Fibroblast of lung (primary cell): ENCODE results near the gene DYSF.

Experiments used
- CTCF ChIP-seq, 2 donors: IDR thresholded peaks in 1 of 2; conservative IDR thresholded peaks in 1 of 2; 1 replicate in 1 of 2; 2 replicates in 1 of 2; pipeline ENCODE4 v1.5.1; 2011 to 2012; ENCODE audit warnings: low read length in 2 of 2, control low read depth in 1 of 2, inconsistent platforms in 1 of 2, low read depth in 1 of 2, mild to moderate bottlenecking in 1 of 2
- EZH2 ChIP-seq: IDR thresholded peaks from 2 replicates; pipeline ENCODE4 v1.5.1; 2012; ENCODE audit warnings: low read length, control low read depth, mild to moderate bottlenecking; ENCODE audit errors: missing control alignments

GRCh38 chr2:71455011-71455740, 1.8 kb downstream of the DYSF start:
- TF ChIP-seq EZH2 (no peak), CTCF (conservative IDR thresholded peaks at IDR 0.05 in 1 of 2, IDR thresholded peaks at IDR 0.05 in 1 of 2; ENCODE audit: low read depth in 1 of 2, low read length in 2 of 2) (no peak)
